ENCODE measurements around the gene TMEM89.

Gene TMEM89

DNA sequence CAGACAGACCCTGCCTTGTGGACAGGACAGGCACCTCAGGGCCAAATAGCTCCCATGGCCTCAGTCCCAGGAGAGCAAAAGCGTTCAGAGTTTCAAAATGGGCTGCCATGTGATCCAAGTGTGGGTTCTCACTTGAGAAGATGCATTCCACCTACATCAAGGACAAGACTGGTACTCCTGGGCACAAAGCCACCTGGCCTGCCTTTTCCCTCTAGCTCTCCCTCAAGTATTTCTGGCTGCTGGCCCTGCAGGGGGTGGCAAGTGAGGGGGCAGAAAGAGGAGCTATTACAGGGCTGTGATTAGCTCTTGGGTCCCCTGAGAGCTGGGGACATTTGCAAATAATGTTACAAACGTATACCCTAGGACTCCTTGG, 20.0 kb downstream of the TMEM89 start:
- TF ChIP-seq, protein P1, sequence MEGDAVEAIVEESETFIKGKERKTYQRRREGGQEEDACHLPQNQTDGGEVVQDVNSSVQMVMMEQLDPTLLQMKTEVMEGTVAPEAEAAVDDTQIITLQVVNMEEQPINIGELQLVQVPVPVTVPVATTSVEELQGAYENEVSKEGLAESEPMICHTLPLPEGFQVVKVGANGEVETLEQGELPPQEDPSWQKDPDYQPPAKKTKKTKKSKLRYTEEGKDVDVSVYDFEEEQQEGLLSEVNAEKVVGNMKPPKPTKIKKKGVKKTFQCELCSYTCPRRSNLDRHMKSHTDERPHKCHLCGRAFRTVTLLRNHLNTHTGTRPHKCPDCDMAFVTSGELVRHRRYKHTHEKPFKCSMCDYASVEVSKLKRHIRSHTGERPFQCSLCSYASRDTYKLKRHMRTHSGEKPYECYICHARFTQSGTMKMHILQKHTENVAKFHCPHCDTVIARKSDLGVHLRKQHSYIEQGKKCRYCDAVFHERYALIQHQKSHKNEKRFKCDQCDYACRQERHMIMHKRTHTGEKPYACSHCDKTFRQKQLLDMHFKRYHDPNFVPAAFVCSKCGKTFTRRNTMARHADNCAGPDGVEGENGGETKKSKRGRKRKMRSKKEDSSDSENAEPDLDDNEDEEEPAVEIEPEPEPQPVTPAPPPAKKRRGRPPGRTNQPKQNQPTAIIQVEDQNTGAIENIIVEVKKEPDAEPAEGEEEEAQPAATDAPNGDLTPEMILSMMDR (IDR thresholded peaks at IDR 0.05; ENCODE audit: low read depth, low read length) = no peak
- DNase-seq (ENCODE audit: low read depth in 2 of 2) = no peak
- no peak overlapping the region for H3K4me3 ChIP-seq (replicated peaks in 1 of 2; ENCODE audit: low read depth in 2 of 2, low read length in 2 of 2)

DNA sequence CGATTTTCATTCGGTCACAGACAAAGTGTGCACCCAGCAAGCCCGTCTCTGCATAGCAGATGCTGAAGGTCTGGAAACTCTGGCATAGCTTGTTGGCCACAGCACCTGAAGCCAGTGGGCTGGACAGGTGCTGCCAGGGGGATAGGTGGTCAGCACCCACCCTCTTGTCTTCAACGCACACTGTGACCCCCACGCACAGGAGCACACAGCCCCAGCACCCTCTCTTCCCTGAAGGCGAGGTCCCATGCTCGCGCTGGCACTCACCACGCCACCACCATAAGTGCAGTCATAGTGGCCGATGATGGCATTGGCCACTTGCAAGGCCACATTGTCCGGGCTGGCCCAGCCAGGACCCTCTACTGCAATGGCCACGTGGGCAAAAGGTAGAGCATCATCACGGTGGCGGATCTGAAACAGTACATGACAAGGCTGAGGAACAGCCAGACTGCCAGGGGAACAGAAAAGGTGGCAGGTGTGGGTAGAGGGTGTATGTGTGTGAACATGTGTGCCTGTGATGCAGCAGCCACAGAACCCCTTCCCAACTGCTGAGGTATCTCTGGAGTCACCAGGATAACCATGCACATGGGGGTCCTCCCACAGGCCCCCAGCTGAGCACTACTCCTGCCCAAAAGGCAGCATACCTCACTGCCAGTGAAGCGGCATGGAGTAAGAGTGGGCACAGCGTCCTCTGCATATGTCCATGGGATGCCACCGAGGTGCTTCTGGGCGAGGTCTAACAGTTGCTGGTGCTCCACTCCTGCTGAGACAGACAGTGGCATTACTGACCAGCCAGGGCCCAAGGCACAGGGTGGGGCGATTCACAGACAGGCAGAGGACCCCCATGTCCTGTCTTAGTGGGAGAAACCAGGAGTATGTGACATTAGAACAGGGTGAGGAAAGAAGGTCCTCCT, 20.6 kb downstream of the TMEM89 start:
- TF ChIP-seq, protein P1 (IDR thresholded peaks at IDR 0.05; ENCODE audit: low read depth, low read length) = no peak
- no peak overlapping the region for H3K4me3 ChIP-seq (replicated peaks in 1 of 2; ENCODE audit: low read depth in 2 of 2, low read length in 2 of 2)
- no peak for DNase-seq (ENCODE audit: low read depth in 2 of 2)

DNA sequence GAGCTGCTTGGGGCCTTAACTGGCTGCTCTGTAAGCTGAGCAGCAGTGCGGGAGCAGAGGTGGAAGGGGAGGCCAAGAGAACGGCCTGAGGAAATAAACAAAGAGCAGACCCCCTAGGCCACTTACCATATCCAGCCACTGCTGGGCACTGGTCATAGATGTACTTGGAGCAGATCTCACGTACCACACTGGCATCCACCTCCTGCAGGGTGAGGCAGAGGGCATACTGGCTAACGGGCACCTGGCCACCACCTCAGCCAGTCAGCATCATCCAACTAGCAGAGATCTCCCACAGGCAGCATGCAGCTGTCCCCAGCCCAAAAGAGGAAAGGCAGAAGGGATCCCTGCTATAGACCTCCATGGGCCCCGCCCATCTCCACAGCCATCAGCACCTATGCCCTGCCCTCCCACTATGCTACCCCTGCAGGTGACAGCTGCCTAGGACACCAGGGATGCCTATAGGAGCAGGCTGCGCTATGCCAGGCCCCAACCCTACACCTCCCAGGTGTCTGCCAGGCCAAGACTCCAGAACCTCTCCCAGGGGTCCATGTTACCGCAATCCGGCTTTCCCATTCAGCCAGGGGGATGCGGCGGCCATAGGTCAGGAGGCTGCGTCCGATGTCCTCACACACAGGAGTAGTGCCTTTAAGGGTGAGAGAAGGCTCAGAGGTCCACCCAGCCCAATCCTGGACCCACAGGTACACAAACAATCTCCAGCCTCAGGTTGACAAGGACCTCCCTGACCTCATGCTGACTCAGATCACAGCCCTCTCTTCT, 21.9 kb downstream of the TMEM89 start:
- TF ChIP-seq, protein P1 (IDR thresholded peaks at IDR 0.05; ENCODE audit: low read depth, low read length) = no peak
- H3K4me3 ChIP-seq (replicated peaks in 1 of 2; ENCODE audit: low read depth in 2 of 2, low read length in 2 of 2) = peak overlapping the region in 1 of 2 donors; percentile 15
- DNase-seq (ENCODE audit: low read depth in 2 of 2) = no peak

DNA sequence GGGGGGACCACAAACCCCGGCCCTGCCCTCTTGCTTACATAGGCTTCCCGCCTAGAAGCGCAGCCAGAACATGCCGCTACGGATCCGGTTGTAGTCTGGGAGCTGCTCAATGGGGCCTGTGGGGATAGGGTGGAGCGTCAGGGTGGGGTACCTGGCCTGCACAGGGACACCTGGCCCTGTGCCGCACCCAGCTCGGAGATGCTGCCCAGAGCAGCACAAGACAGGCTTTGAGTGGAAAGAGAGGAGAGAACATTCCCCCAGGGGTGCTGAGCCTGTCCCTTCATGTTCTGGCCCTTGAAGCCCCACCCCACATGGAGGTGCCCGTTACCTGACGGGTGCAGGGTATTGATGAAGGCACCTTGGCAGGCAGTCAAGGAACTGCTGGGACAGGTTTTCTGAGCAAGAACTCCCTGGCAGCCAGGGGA, 22.5 kb downstream of the TMEM89 start:
- TF ChIP-seq, protein P1 (IDR thresholded peaks at IDR 0.05; ENCODE audit: low read depth, low read length) = no peak
- H3K4me3 ChIP-seq (replicated peaks in 1 of 2; ENCODE audit: low read depth in 2 of 2, low read length in 2 of 2) = peak overlapping the region in 1 of 2 donors; percentile 15
- DNase-seq (ENCODE audit: low read depth in 2 of 2) = no peak

- H3K4me3 ChIP-seq (replicated peaks in 1 of 2; ENCODE audit: low read depth in 2 of 2, low read length in 2 of 2) = peak overlapping the region in 1 of 2 donors; percentile 15
- TF ChIP-seq, protein P1 (IDR thresholded peaks at IDR 0.05; ENCODE audit: low read depth, low read length) = no peak
- DNase-seq (ENCODE audit: low read depth in 2 of 2) = peak; percentile 92 to 94
Observed at GRCh38 chr3:48598323-48599076, 23.1 kb downstream of the TMEM89 start.

DNA sequence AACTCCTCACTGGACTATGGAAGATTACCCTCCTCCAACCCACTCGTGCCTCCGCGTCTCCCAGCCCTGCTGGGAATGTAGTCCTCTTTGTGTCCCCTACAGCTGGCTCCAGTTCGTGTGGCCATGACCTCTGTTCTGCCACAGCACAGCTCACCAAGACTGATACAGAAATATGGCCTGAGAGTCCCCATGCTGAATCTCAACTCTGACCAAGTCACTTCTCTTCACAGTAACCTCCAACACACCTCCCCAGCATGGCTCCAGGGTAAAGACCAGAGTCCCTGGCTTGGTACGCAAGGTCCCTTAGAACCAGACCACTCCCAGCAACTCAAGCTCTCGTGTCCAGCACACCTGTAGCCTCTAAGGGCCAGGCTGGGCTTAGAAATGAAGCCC, 24.2 kb downstream of the TMEM89 start:
- no peak overlapping the region for H3K4me3 ChIP-seq (replicated peaks in 1 of 2; ENCODE audit: low read depth in 2 of 2, low read length in 2 of 2)
- no peak for DNase-seq (ENCODE audit: low read depth in 2 of 2)
- TF ChIP-seq, protein P1 (IDR thresholded peaks at IDR 0.05; ENCODE audit: low read depth, low read length) = no peak

All from cardiac fibroblast (primary cell).